Posterior cingulate gyrus (tissue), 11 donors: ENCODE results near the gene RAMP3.
"Not testable (repeated sequence)": the region's sequence is repeated elsewhere in the genome, so short reads cannot be mapped to it uniquely, and the experiment has no call there.

Experiments used
- DNase-seq, 10 donors: peaks; one replicate each; pipeline versions ENCODE4 v3.0.0 to v3.0.0-alpha.2; 2020 to 2021; ENCODE audit warnings: mixed read lengths in 3 of 10
- intact Hi-C: fragments of 100-400 bp; cut with DNase I; formaldehyde crosslinking; loops from one replicate; pipeline ENCODE4 v1.15.1; 2023

RAMP3 gene

GRCh38 chr7:45151967-45152366 lies 5.6 kb upstream of the RAMP3 start:
- intact Hi-C loops: loop anchor here (10.0 kb wide), 1 partner anchor 703 kb away; no protein-coding TSS in a partner anchor
- DNase-seq: peak in 1 of 10 donors; percentile 27

DNA sequence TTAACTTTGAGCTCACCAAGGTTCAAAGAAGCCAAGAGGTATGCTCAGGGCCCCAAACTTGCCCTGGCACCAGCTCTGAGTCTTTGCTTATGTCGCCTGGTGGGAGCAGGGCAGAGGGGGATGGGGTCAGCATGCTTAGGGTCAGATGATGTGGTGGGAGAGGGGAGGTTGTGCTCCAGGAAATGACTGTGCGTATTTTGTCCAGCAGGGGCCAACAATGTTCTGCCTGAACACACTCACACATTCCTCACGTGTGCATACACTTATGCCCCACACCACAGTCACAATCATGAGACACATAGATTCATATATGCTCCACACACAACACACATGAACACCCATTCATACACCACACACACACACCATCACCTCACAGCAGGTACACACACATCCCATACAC lies 4.4 kb upstream of the RAMP3 start:
- peak in 1 of 10 donors; percentile 8 for DNase-seq
- intact Hi-C loops: loop anchor here (10.0 kb wide), 1 partner anchor 702 kb away; no protein-coding TSS in a partner anchor

GRCh38 chr7:45153861-45154260 lies 3.7 kb upstream of the RAMP3 start:
- DNase-seq: peak in 1 of 10 donors; percentile 37
- intact Hi-C loops: loop anchor here (1.0 to 10.0 kb wide), 2 partner anchors 106 to 701 kb away; no protein-coding TSS in a partner anchor

- intact Hi-C loops: loop anchor here (10.0 kb wide), 1 partner anchor 699 kb away; no protein-coding TSS in a partner anchor
- DNase-seq: peak in 1 of 10 donors; percentile 22
Measured at GRCh38 chr7:45155357-45155900, 2.2 kb upstream of the RAMP3 start.

- intact Hi-C loops: loop anchor here (10.0 kb wide), 1 partner anchor 699 kb away; no protein-coding TSS in a partner anchor
- DNase-seq: peak in 1 of 10 donors; percentile 46
Measured at GRCh38 chr7:45155941-45156340, 1.6 kb upstream of the RAMP3 start.

GRCh38 chr7:45156516-45157272 lies 897 bp upstream of the RAMP3 start:
- DNase-seq: peak in 1 of 10 donors; percentile 32
- intact Hi-C loops: loop anchor here (10.0 kb wide), 1 partner anchor 698 kb away; no protein-coding TSS in a partner anchor

DNA sequence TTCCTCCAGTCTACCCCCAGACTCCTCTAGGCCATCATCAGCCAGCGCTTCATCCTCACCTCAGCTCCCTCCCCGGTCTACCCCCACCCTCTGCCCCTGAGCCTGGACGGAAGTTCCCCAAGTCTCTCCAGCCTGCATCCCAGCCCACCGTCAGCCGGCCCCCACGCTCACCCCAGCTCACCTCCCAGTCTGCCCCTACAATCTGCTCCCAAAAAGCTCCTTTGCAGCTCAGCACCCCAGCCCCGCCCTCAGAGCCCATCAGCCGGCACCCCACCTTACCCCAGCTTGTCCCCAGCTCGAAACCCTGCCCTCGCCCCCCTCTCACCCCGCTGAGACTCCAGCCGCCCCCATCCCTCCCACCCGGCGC lies 322 bp upstream of the RAMP3 start:
- intact Hi-C loops: loop anchor here (10.0 kb wide), 1 partner anchor 698 kb away; no protein-coding TSS in a partner anchor
- DNase-seq: no peak

DNA sequence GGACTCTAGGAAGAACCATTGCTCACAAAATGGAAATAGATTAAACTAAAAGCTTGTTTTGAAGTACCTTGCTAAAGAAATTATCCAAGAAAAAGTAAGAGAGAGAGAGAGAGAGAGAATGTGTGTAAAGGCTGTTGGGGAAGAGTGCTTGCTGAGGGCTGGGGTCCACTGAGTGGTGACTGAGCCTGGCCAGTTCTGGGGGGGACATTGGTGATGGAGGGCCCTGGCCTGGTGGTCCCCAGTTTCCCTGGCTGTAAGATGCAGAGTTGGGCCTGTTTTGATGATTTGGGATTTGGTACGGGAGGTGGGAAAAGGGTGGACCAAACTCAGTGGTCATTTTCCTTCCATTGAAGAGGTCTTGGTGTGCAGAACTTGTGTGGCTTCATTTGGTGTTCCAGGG lies 880 bp downstream of the RAMP3 start:
- peak in 1 of 10 donors; percentile 47 for DNase-seq
- intact Hi-C loops: loop anchor here (10.0 kb wide), 1 partner anchor 696 kb away; no protein-coding TSS in a partner anchor

DNA sequence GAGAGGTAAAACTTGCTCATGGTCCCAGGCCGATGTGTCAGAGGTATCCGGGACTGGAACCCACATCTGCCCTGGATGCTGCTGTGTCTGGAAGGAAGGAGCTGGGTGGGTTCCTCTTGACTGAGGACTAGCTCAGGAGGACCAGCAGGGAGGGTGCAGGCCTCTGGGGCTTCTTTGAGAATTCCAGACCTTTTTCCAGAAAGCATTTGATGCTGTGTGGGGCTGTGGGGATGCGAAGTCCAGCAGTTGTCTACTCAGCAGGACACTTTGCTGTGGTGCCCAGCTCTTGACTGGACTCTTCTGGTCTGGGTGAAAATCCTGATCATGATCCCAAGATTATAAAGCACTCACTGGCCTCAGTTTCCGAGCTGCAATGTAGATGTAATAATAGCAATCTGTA lies 1.7 kb downstream of the RAMP3 start:
- peak in 1 of 10 donors; percentile 26 for DNase-seq
- intact Hi-C loops: loop anchor here (10.0 kb wide), 1 partner anchor 696 kb away; no protein-coding TSS in a partner anchor

GRCh38 chr7:45160417-45160881 lies 2.9 kb downstream of the RAMP3 start:
- intact Hi-C loops: no loop called here
- DNase-seq: peak in 1 of 10 donors; percentile 28

DNA sequence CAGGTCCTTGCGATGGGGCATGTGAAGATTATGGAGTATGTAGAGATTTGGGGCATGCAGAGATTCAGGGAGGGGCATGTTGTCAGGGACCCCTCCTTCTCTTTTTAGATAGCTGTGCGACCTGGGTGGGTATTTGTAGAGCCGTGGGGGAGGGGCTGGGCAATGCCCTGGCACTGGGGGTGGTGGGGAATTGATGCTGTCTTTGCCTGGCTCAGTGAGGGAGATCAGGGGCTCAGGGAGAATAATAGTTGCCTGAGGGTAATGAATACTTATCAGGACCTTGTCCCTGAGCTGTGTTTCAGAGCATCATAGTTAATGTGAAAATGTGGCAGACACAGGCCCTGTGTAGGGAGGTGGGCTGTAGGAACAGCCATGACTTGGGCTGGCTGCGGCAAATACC lies 3.5 kb downstream of the RAMP3 start:
- intact Hi-C loops: no loop called here
- peak in 1 of 10 donors; percentile 28 for DNase-seq

DNA sequence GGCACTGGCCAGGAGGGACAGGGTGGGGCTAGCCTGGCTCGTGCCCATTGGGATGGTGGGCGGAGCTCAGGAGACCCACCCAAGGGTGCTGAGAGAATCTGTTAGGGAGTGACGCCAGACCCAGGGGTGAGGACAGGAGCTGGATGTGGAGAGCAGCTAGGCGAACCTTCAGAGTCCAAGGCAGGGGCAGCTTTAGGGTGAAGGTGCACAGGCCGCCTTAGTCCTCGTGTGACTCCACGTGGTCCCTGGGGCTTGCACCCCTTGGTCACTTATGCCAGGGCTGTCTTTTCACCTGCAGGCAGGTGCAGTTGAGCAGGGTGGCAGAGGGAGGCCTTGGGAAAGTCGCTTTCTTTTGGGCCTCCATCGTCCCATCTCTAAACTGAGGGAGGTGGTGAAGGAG lies 4.3 kb downstream of the RAMP3 start:
- DNase-seq: peak in 1 of 10 donors; percentile 46
- intact Hi-C loops: no loop called here

DNA sequence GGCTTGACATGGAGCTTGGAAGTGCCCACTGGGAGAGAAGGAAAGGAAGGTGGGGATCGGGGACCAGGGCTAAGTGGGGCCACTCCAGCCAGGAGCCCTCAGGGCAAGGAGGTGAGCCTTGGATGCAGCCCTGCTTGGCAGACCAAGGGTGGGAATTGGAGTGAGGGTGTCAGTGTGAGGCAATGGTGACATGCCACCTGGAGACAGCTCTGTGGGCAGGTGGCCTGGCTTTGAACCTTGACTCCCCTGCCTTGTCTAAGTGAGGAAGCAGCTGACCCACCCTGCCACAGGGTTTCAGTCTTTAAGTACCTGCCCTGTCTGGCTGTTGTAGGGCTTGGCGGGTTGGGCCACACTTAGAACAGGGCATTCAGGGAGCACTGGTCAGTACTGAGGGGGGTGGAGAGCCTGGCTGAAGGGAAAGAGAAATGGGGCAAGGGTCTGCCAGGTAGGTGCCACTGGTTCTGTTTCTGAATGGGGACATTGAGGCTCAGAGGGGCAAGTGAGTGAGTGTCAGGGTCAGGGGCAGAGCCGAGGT lies 4.8 kb downstream of the RAMP3 start:
- intact Hi-C loops: no loop called here
- DNase-seq: peak in 1 of 10 donors; percentile 27

- intact Hi-C loops: no loop called here
- DNase-seq: peak in 2 of 10 donors; percentile 45 to 53
Measured at GRCh38 chr7:45162943-45163691, 5.5 kb downstream of the RAMP3 start.

DNA sequence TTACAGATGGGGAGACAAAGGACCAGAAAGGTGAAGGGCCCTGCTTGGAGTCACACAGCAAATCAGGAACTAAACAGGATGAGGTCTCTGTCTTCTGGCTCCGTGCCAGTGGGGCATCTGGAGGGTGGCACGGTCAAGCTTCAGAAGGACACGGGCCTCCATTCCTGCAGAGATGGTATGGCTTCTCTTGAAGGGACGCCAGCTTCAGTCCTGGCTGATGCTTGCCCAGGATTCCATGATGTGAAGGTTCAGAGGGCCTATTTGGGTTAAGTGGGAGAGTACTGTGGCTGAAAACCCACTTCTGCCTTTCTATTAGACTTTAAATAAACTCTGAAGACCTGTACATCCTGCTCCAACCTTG lies 6.1 kb downstream of the RAMP3 start:
- intact Hi-C loops: no loop called here
- peak in 2 of 10 donors; percentile 47 to 61 for DNase-seq

DNA sequence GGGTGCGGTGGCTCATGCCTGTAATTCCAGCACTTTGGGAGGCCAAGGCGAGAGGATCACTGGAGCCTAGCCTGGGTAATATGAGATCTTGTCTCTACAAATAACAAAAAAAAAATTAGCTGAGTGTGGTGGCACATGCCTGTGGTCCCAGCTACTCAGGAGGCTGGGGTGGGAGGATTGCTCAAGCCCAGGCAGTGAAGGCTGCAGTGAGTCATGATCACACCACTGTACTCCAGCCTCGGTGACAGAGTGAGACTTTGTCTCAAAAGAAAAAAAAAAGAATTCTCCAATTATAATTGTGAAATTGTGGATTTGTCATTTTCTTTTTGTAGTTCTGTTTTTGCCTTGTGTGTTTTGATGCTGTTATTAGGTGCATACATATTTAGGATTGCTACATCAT lies 6.7 kb downstream of the RAMP3 start:
- intact Hi-C loops: not testable (repeated sequence)

DNA sequence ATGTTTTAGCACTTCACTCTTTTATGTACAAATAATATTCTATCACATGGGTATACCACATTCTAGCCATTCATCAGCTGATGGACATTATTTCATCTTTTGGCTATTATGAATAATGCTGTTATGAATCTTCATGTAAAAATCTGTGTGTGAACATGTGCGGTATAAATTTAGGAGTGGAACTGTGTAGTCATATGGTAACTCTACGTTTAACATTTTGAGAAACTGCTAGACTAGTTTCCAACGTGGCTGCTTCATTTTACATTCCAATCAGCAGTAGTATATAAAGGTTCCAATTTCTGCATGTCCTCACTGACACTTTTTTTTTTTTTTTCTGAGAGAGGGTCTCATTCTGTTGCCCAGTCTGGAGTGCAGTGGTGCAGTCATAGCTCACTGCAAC lies 8.3 kb downstream of the RAMP3 start:
- intact Hi-C loops: no loop called here
- no peak for DNase-seq

More for the DNA sequence above, 6.7 kb downstream of the RAMP3 start:
- peak in 1 of 10 donors; percentile 20 for DNase-seq

DNA sequence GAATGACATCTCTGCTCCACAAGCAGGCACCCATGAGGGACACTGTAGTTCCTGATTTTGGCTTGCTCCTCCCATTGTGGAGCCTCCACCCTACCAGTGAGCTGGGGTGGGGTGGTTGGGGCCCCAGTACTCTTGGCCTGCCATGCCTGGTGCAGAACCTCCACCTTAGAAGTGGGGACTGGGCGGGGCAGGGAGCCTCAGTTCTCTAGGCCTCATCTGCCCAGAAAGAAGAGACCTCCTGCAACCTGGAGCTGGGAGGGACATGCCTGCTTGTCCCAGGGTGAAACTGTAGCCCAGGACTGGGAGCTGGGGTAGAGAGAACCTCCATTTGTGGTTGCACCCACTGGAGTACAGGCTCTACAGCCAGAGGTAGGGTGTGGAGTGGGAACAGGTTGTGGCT lies 14.4 kb downstream of the RAMP3 start:
- DNase-seq: peak in 2 of 10 donors; percentile 15 to 31
- intact Hi-C loops: no loop called here

GRCh38 chr7:45173596-45174327 lies 16.2 kb downstream of the RAMP3 start:
- intact Hi-C loops: no loop called here
- peak in 3 of 10 donors; percentile 25 to 45 (median 32) for DNase-seq

DNA sequence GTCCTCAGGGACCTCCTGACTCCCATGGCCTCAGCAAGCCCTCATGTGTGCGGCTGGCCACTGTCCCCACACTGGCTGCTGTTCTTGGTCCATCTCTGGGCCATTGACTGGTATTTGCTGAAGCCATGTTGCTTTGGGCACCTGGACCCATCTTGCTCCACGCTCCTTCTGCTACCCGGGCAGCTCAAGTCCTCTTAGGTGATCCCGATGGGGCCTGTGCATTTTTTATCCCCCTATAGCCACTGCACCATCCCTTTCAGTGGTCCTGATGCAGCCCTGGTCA lies 16.7 kb downstream of the RAMP3 start:
- intact Hi-C loops: no loop called here
- DNase-seq: peak in 1 of 10 donors; percentile 34
